GM20000 (cell line): Measurements from ENCODE around the gene VPS4A.
"Not testable (repeated sequence)": the region's sequence is repeated elsewhere in the genome, so short reads cannot be mapped to it uniquely, and the experiment has no call there.

ENCODE experiments used
- DNase-seq: peaks from one replicate; pipeline ENCODE4 v3.0.0; 2012; ENCODE audit warnings: low spot score
- TF ChIP-seq, protein P1 (sequence below): IDR thresholded peaks from 2 replicates; pipeline ENCODE4 v1.5.1; 2012; ENCODE audit warnings: mild to moderate bottlenecking, control low read depth; ENCODE audit errors: extremely low read depth, missing control alignments

The VPS4A gene

DNA sequence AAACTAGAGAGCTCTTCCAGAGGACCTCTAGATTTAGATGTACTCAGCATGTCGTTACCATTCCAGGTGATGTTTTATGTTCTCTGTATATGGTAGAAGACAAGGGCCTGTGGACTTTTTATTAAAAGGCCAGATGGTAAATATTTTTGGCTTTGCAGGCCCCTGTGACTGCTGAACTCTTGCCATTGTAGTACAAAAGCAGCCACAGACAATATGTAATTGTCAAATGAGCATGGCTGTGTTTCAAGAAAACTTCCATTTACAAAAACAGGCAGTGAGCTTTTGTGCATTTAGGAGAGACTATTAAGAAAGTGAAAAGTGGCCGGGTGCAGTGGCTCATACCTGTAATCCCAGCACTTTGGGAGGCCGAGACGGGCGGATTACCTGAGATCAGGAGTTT, 33.0 kb downstream of the VPS4A start:
- no peak for DNase-seq
- TF ChIP-seq, protein P1, sequence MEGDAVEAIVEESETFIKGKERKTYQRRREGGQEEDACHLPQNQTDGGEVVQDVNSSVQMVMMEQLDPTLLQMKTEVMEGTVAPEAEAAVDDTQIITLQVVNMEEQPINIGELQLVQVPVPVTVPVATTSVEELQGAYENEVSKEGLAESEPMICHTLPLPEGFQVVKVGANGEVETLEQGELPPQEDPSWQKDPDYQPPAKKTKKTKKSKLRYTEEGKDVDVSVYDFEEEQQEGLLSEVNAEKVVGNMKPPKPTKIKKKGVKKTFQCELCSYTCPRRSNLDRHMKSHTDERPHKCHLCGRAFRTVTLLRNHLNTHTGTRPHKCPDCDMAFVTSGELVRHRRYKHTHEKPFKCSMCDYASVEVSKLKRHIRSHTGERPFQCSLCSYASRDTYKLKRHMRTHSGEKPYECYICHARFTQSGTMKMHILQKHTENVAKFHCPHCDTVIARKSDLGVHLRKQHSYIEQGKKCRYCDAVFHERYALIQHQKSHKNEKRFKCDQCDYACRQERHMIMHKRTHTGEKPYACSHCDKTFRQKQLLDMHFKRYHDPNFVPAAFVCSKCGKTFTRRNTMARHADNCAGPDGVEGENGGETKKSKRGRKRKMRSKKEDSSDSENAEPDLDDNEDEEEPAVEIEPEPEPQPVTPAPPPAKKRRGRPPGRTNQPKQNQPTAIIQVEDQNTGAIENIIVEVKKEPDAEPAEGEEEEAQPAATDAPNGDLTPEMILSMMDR, result no peak

- no peak for DNase-seq
- TF ChIP-seq, protein P1, result no peak
Observed at GRCh38 chr16:69345923-69346322, 34.8 kb downstream of the VPS4A start.

GRCh38 chr16:69346683-69347082, 35.5 kb downstream of the VPS4A start:
- TF ChIP-seq, protein P1, result no peak

DNA sequence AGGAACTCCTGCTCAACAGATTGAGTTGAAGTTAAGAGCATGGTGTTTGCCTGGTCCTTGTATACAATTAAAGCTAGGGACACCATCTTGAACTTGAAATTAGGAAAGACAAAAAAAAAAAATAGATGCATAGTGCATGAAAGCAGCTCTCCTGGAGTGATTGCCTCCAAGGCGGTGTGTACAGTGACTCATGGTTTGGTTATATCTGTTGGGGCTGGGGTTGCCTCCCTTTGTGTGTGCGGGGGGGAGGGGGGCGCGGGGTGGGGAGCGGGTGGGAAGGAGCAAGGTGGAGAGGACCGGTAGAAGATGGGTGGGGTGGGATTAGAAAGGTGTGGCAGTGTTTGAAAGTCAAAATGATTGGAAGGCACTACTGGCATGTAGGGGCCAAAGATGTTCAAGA, 37.1 kb downstream of the VPS4A start:
- TF ChIP-seq, protein P1, result no peak
- no peak for DNase-seq

More at GRCh38 chr16:69346683-69347082, 35.5 kb downstream of the VPS4A start:
- DNase-seq, result no peak

GRCh38 chr16:69349536-69349935, 38.4 kb downstream of the VPS4A start:
- TF ChIP-seq, protein P1, result no peak
- DNase-seq, result no peak

DNA sequence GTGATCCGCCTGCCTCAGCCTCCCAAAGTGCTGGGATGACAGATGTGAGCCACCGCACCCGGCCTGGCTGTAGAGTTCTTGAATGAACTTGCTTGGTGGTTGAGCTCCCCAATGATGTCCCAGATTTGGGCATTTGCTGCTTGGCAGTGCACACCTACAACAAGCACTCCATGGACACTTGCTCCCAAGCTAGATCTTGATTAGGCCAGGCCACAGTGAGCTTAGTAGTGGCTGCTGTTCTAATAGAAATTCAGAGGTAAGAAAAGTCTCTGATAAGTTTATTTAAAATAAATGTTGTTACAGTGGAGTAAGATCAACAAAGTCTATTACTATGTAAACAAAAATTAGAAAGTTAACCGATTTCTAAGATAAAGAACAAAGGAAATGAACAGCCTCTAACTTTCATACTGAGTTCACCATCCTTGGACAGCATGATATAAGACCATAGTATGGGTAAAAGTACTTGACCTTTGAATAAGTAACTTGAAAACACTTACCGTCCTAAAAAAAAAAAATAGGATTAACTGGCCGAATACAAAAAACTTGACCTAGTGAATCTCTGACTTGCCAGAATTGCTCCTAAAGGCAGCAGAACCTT, 39.5 kb downstream of the VPS4A start:
- DNase-seq, result no peak
- TF ChIP-seq, protein P1, result no peak

- TF ChIP-seq, protein P1, result no peak
Observed at GRCh38 chr16:69351309-69352027, 40.3 kb downstream of the VPS4A start, which contains the start of gene TMED6. TSS of gene TMED6 (minus strand) at chr16:69351786. CDS start at chr16:69351753, 33 bp downstream.

DNA sequence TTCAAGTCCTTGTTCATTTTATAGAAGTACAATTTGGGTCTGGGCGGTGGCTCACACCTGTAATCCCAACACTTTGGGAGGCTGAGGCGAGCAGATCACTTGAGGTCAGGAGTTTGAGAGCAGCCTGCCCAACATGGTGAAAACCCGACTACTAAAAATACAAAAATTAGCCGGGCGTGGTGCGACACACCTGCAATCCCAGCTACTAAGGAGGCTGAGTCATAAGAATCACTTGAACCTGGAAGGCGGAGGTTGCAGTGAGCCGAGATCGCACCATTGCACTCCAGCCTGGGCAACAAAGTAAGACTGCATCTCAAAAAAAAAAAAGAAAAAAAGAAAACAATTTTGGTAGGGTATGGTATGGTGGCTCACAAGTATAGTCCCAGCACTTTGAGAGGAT, 48.9 kb downstream of the VPS4A start:
- not testable (repeated sequence) for DNase-seq

More at GRCh38 chr16:69351309-69352027, 40.3 kb downstream of the VPS4A start, which contains the start of gene TMED6:
- no peak for DNase-seq
